WTC11 (cell line): ENCODE data around the gene EXOC4.

Source experiments
- ATF1 ChIP-seq: sonication (generic); formaldehyde crosslinking; IDR thresholded peaks from 2 replicates; pipeline ENCODE4 v1.8.1; 2023; ENCODE audit warnings: mild to moderate bottlenecking, moderate library complexity, missing genetic modification reagents
- ELF4 ChIP-seq: sonication (generic); formaldehyde crosslinking; IDR thresholded peaks from 2 replicates; pipeline ENCODE4 v1.8.1; 2022; ENCODE audit warnings: low read depth, mild to moderate bottlenecking, moderate library complexity, missing genetic modification reagents
- ESRRA ChIP-seq: sonication (generic); formaldehyde crosslinking; IDR thresholded peaks from 2 replicates; pipeline ENCODE4 v1.8.1; 2022; ENCODE audit warnings: mild to moderate bottlenecking, missing genetic modification reagents, borderline replicate concordance
- ETV6 ChIP-seq: sonication (generic); formaldehyde crosslinking; IDR thresholded peaks from 2 replicates; pipeline ENCODE4 v1.8.1; 2022; ENCODE audit warnings: mild to moderate bottlenecking, missing genetic modification reagents
- GRHL2 ChIP-seq: fragments of 250-450 bp; sonication (Bioruptor Pico); IDR thresholded peaks from 2 replicates; pipeline ENCODE4 v1.8.0; 2022; ENCODE audit warnings: mild to moderate bottlenecking, moderate library complexity; ENCODE audit not compliant: insufficient replicate concordance, severe bottlenecking
- NR1H2 ChIP-seq: sonication (generic); formaldehyde crosslinking; IDR thresholded peaks from 2 replicates; pipeline ENCODE4 v1.9.0; 2021; ENCODE audit warnings: mild to moderate bottlenecking, moderate library complexity, missing genetic modification reagents
- TCF7 ChIP-seq: sonication (generic); formaldehyde crosslinking; IDR thresholded peaks from 2 replicates; pipeline ENCODE4 v1.8.0; 2022; ENCODE audit warnings: mild to moderate bottlenecking, low read depth, missing genetic modification reagents, moderate library complexity
- ZNF121 ChIP-seq: sonication (generic); formaldehyde crosslinking; IDR thresholded peaks from 2 replicates; pipeline ENCODE4 v1.8.0; 2023; ENCODE audit warnings: missing genetic modification reagents
- ZNF138 ChIP-seq: sonication (generic); formaldehyde crosslinking; conservative IDR thresholded peaks from 2 replicates; pipeline ENCODE4 v1.8.1; 2022; ENCODE audit warnings: mild to moderate bottlenecking, moderate library complexity, missing genetic modification reagents
- TF ChIP-seq, protein P1 (sequence below): fragments of 200-600 bp; IDR thresholded peaks from 2 replicates; pipeline ENCODE4 v1.8.0; 2022; ENCODE audit warnings: antibody characterized with exemption
- TF ChIP-seq, protein P2 (sequence below): sonication (generic); formaldehyde crosslinking; IDR thresholded peaks from 2 replicates; pipeline ENCODE4 v1.8.1; 2022; ENCODE audit warnings: low read depth, mild to moderate bottlenecking, moderate library complexity, missing genetic modification reagents, borderline replicate concordance
- TF ChIP-seq, protein P3 (sequence below): sonication (generic); formaldehyde crosslinking; IDR thresholded peaks from 2 replicates; pipeline ENCODE4 v1.8.0; 2022; ENCODE audit warnings: mild to moderate bottlenecking, missing genetic modification reagents

DNA sequence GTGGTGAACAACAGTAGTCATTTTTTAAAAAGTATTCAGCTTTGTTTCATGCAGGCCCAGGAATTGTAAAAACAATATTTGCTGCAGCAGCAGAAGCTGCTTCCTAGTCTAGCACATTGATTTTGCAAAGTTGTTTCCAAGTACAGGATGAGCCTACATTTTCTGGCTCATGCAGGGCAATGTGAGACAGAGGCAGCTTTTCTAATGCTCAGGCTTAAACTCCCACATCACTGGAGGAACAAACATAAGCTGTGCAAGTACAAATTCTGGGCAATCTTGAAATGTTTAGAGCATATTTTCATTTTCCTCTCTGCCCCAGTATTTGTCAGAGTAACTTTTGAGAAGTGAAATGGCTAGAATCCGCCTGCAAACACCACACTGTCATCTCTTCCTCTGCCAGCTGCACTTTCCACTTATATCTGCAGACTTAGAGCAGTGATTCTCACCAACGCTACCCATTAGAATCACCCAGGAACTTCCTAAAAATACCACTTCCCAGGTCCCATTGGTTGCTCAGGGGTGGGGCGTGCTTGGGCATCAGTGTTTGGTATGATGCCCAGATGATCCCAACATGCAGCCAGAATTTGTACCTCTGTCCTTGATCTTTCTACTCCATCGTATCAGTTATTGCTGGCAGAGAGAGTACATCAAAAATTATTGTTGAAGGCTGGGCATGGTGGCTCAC is 570.1 kb downstream of the EXOC4 start:
- TF ChIP-seq TCF7 (CRISPR knock-in tag), result no peak
- no peak for TF ChIP-seq ATF1 (CRISPR knock-in tag)
- TF ChIP-seq, protein P1, sequence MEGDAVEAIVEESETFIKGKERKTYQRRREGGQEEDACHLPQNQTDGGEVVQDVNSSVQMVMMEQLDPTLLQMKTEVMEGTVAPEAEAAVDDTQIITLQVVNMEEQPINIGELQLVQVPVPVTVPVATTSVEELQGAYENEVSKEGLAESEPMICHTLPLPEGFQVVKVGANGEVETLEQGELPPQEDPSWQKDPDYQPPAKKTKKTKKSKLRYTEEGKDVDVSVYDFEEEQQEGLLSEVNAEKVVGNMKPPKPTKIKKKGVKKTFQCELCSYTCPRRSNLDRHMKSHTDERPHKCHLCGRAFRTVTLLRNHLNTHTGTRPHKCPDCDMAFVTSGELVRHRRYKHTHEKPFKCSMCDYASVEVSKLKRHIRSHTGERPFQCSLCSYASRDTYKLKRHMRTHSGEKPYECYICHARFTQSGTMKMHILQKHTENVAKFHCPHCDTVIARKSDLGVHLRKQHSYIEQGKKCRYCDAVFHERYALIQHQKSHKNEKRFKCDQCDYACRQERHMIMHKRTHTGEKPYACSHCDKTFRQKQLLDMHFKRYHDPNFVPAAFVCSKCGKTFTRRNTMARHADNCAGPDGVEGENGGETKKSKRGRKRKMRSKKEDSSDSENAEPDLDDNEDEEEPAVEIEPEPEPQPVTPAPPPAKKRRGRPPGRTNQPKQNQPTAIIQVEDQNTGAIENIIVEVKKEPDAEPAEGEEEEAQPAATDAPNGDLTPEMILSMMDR, result no peak
- TF ChIP-seq ETV6 (CRISPR knock-in tag), result no peak
- no peak for TF ChIP-seq ELF4 (CRISPR knock-in tag)
- TF ChIP-seq, protein P2, sequence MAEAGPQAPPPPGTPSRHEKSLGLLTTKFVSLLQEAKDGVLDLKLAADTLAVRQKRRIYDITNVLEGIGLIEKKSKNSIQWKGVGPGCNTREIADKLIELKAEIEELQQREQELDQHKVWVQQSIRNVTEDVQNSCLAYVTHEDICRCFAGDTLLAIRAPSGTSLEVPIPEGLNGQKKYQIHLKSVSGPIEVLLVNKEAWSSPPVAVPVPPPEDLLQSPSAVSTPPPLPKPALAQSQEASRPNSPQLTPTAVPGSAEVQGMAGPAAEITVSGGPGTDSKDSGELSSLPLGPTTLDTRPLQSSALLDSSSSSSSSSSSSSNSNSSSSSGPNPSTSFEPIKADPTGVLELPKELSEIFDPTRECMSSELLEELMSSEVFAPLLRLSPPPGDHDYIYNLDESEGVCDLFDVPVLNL (CRISPR knock-in tag), result no peak
- TF ChIP-seq, protein P3, sequence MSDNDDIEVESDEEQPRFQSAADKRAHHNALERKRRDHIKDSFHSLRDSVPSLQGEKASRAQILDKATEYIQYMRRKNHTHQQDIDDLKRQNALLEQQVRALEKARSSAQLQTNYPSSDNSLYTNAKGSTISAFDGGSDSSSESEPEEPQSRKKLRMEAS (CRISPR knock-in tag), result no peak
- TF ChIP-seq ESRRA (CRISPR knock-in tag), result no peak
- no peak for TF ChIP-seq ZNF138 (CRISPR knock-in tag)
- no peak for TF ChIP-seq ZNF121 (CRISPR knock-in tag)
- TF ChIP-seq GRHL2, result no peak
- no peak for TF ChIP-seq NR1H2
